ENCODE measurements around the gene MAML3.

The MAML3 gene

GRCh38 chr4:140096921-140097320 lies 57.1 kb downstream of the MAML3 start:
- DNase-seq, result no peak

- no peak for DNase-seq
These were observed 57.5 kb downstream of the MAML3 start for GRCh38 chr4:140096483-140096861.

DNA sequence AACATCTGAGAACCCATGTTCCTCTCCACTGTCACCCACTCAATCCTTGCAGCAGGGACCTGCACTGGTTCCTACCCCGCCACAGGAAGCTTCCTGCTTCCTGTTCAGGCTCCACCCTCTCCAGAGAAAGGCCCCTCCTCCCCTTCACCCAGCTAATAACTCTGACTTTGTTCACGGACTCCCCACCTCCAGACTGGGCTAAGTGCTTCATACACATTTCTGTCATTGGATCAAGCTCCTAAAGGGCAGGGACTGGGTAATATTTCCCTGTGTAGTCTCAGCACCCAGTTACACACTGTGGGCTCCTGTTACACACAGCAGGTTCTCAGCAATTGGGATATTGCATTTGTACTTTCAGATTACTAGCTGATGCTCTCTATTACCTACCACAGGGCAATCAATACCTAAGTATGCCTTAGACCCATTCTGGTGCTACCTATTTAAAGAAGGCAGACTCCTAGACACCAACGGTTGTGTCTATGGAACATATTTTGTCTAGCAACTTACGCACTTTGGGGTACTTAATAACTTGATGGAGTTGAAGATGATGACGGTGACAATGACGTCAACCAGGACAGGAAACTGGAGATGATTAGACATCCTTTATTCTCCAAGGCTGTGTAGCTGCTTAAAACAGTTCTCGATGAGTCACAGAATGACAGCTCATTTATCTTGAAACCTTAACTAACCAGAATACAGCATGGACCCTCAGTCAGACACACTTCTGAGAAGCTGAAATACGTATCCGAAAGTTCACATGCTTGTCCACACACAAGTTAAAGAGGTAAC lies 58.1 kb downstream of the MAML3 start:
- DNase-seq, result no peak

- DNase-seq, result no peak
These were observed 59.3 kb downstream of the MAML3 start for GRCh38 chr4:140094438-140095420.

DNA sequence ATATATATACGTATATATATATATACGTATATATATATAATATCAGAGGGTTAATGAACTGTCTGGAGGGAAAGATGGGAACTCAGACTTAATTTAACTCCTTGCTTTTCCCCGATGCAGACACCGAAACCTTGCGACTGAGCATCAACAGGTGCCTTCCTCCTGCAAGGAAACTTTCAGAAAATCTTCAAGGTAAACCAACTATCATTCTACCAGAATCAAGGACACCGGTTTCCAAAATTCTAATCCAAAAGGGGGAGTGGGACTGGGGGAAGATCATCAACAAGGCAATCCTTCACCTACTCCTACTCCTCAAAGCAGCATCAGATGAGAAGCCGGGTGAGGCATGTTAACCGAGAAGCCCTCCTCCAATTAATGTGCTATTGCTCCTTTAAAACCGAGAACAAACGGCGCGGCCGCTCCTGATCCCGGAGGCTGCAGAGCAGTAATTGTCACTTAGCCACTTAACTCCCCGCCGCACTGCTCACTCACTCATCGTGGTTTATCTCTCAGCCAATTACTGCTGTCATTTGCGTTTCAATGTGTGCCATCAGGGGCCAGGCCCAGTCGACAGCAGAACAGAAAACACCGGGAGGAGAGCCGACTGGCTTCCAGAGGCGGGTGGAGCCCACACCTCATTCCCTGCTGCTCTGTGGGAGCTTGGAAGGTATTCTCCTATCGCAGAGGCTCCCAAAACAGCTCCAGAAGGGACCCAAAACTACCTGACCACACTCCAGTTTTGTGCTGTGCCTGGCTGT lies 61.7 kb downstream of the MAML3 start:
- peak; percentile 80 for DNase-seq

GRCh38 chr4:140091305-140091704 lies 62.7 kb downstream of the MAML3 start:
- DNase-seq, result no peak

DNA sequence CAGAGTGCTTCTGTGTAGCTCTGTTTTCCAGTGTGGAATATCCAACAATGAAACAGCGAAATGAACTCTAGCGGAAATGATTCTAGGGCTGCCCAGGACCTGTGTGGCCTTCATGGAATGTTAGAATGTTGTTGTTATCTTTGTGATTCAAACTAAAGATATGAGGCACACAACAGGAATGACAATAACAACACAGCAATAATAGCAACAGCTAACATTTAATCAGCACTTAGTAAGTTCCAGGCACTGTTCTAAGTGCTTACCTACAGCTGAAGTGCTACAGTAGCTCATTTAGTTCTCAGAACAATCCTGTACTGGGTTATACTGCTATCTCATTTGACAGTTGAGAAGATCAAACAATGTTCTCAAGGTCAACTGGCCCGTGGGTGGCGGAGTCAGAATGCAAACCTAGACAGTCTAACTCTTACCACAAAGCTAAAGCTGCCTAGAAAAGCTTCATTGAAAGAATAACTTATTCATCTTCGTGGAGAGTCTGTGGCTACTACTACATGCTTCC lies 63.7 kb downstream of the MAML3 start:
- DNase-seq, result no peak

GRCh38 chr4:140089216-140089615 lies 64.8 kb downstream of the MAML3 start:
- no peak for DNase-seq

DNA sequence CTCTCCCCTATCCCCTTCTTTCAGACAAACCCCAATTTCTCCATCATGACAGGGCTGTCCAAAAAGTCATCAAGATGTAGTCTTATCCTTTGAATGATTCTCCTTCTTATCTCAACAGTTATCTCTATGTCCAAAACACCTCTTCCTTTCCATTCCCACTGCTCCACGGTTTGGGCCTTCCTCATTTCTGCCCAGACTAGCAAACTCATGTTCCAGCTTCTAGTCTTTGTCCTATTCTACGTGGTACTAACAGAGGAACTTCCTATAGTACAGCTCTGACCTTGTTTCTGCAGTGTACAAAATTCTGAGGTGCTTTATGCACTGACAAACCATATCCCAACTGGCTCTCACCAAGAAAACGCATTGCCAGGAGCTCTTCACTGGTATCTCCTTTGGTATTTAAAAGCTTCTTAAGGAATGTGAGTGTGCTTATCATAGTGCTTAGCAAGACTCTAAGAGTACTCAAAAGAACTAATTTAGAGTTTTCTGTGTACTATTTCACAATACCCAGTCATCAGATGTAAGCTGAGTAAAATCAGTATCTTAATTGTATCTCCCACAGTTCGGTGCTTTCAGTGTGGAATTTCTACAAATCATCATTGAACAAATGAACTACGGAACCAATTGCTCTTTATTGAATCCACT lies 65.5 kb downstream of the MAML3 start:
- DNase-seq, result no peak

DNA sequence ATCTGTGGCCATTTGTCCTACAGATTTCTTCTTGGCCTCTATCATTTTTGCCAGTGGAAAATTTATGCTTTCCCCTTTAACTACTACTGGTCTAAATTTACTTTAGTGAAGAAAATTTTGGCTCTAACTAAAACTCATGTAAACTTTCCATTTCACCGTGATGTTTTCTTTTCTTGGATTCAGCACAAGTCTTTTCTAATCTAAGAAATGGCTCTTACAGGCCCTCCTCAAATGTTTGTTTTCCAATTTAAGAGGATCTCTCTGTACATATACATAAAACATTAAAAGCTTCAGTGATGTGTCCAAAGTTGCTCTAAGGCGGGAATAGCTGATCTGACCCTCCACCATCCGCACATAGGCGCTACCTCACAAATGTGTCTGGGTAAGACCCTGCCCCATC lies 68.1 kb downstream of the MAML3 start:
- DNase-seq, result no peak

- no peak for DNase-seq
These were observed 68.8 kb downstream of the MAML3 start for GRCh38 chr4:140085062-140085622.

- no peak for DNase-seq
These were observed 69.6 kb downstream of the MAML3 start for GRCh38 chr4:140084385-140084784.

DNA sequence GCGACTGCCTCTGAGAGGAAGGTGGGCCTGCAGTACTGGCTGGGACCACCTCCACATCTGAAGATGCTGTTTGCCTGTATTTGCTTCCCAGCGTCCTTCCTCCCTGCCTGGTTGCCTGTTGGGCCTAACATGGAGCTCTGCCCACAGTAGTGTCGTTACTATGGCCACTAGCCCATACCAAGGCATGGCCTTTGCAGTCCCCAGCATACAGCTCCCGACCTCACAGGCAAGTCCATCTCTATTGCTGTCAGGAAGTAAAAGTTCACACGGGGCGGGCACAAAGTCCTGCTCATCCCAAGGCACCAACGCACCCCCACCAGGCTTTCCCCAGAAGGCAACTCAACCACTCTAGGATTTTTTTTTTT lies 71.6 kb downstream of the MAML3 start:
- DNase-seq, result no peak

GRCh38 chr4:140081641-140082390 lies 72.2 kb downstream of the MAML3 start:
- DNase-seq, result no peak

- DNase-seq, result no peak
These were observed 73.1 kb downstream of the MAML3 start for GRCh38 chr4:140080883-140081282.

- DNase-seq, result no peak
These were observed 75.6 kb downstream of the MAML3 start for GRCh38 chr4:140078366-140078765.

DNA sequence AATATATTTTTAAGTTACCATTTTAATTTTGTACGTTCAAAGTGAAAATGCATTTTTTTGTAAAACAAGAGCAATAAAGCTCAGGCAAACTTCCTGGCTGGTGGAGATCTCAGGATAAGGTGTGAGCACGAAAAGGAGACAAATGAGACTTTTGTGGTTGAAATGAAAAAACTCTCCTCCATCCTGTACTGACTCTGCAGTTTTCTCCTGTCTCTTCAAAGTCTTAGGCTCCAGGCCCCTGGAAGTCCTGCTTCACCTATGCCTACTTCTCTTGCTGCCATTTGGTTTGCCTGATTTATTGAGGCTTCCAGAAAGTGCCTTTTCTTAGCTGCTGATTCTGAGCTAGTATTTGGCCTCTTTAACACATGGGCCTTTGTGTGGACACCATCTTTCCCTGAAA lies 77.7 kb downstream of the MAML3 start:
- no peak for DNase-seq

- no peak for DNase-seq
These were observed 82.2 kb downstream of the MAML3 start for GRCh38 chr4:140071806-140072205.

GRCh38 chr4:140070973-140071372 lies 83.0 kb downstream of the MAML3 start:
- DNase-seq, result no peak

- no peak for DNase-seq
These were observed 83.6 kb downstream of the MAML3 start for GRCh38 chr4:140070366-140070765.

- DNase-seq, result no peak
These were observed 84.9 kb downstream of the MAML3 start for GRCh38 chr4:140069066-140069465.

Data from NCI-H748 treated with DMSO at 0.1 percent for 48 hours (cell line).